Gastroesophageal sphincter (tissue), 4 donors: ENCODE measurements around the gene BCR. TPM values are rescaled to one million over a fixed set of nuclear protein-coding genes. Genes with fewer than 3 reads are reported as not detected.
"Not testable (repeated sequence)": the region's sequence is repeated elsewhere in the genome, so short reads cannot be mapped to it uniquely, and the experiment has no call there.

Source experiments
- ATAC-seq: fragments of 150-250 bp; one replicate; pipeline ENCODE4 v1.9.1; 2016; ENCODE audit warnings: mild to moderate bottlenecking, moderate library complexity
- H3K27ac ChIP-seq, 4 donors: fragments of 200-600 bp; sonication (generic) in 3 of 4; 1 replicate in 3 of 4; 2 replicates in 1 of 4; pipeline ENCODE4 v1.5.1; 2016 to 2019
- H3K27me3 ChIP-seq: fragments of 200-600 bp; sonication (generic); one replicate; pipeline ENCODE4 v1.5.1; 2019
- H3K36me3 ChIP-seq, 2 donors: fragments of 200-600 bp; sonication (generic); one replicate each; pipeline ENCODE4 v1.5.1; 2019; ENCODE audit warnings: control low read depth in 1 of 2
- H3K4me1 ChIP-seq, 3 donors: fragments of 200-600 bp; sonication (generic); 1 replicate in 2 of 3; 2 replicates in 1 of 3; pipeline ENCODE4 v1.5.1; 2016 to 2019; ENCODE audit warnings: control low read depth in 2 of 3
- H3K4me3 ChIP-seq, 2 donors: fragments of 200-600 bp; sonication (generic); one replicate each; pipeline ENCODE4 v1.5.1; 2019; ENCODE audit warnings: mild to moderate bottlenecking in 1 of 2, moderate library complexity in 1 of 2
- H3K9me3 ChIP-seq, 3 donors: fragments of 200-600 bp; sonication (generic); one replicate each; pipeline ENCODE4 v1.5.1; 2017 to 2019; ENCODE audit warnings: control low read depth in 2 of 3
- EP300 ChIP-seq: sonication (generic); formaldehyde crosslinking; IDR thresholded peaks from one replicate; pipeline ENCODE4 v1.6.1; 2017; ENCODE audit warnings: antibody characterized with exemption, mild to moderate bottlenecking
- POLR2A ChIP-seq, 2 donors: fragments of 450-650 bp; IDR thresholded peaks; one replicate each; pipeline ENCODE4 v1.6.1; 2017; ENCODE audit warnings: antibody characterized with exemption in 2 of 2, mild to moderate bottlenecking in 2 of 2, moderate library complexity in 1 of 2
- POLR2AphosphoS5 ChIP-seq: sonication (generic); formaldehyde crosslinking; IDR thresholded peaks from one replicate; pipeline ENCODE4 v1.6.1; 2017; ENCODE audit warnings: antibody characterized with exemption
- WGBS, 2 donors: methylation state at CpG; one replicate each; pipeline ENCODE4 v1.1.5; 2018; ENCODE audit warnings: low coverage in 1 of 2; 5-methylcytosine and 5-hydroxymethylcytosine counted together
- total RNA-seq, 4 donors: library from RNA; depleted of rRNA; stranded (reverse); fragments of >200 nt; gene quantifications; one replicate each; pipeline ENCODE4 v1.1.0, GENCODE V29; 2016
- TF ChIP-seq, protein P1 (sequence below), 4 experiments: fragments of 200-600 bp in 2 of 4; fragments of 450-650 bp in 2 of 4; sonication (generic) in 1 of 4; IDR thresholded peaks; one replicate each; pipeline ENCODE4 v1.5.1; 2017 to 2019; ENCODE audit warnings: antibody characterized with exemption in 4 of 4, mild to moderate bottlenecking in 2 of 4, moderate library complexity in 2 of 4

The BCR gene
- total RNA-seq, 4 donors from 2014 or later: 39.2 to 81.1 (median 46.2) TPM

DNA sequence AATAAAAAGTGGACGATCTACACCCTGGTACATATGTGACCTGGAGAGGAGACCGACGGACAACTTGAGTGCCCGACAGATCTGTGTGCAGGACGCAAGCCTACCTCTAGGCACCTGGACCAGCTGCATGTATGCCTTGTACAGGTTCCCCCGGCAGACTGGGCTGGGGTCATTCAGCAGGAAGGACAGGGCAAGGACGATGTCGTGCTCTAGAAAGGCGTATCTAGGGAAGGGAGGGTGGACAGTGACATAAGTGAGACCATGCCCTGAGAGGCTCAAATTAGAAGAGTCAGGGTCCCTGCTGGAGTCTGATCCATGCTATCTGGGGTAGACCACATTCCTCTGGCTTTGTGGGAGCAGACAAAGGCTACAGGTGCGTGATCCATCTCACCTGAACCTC is 46.4 kb upstream of the BCR start:
- no peak overlapping the region for H3K27ac ChIP-seq
- no peaks in the 10 kb centered on the region for H3K36me3 ChIP-seq
- no peak overlapping the region for H3K4me3 ChIP-seq
- H3K4me1 ChIP-seq: no peaks in the 10 kb centered on the region
- no peaks in the 10 kb centered on the region for H3K9me3 ChIP-seq
- WGBS, 2 donors: 94 to 100% methylated on average over 2 to 7 of the region's 10 CpGs
- TF ChIP-seq EP300 (no peak), POLR2A (IDR thresholded peaks at IDR 0.05) (no peak), POLR2AphosphoS5 (no peak)
- TF ChIP-seq, protein P1, sequence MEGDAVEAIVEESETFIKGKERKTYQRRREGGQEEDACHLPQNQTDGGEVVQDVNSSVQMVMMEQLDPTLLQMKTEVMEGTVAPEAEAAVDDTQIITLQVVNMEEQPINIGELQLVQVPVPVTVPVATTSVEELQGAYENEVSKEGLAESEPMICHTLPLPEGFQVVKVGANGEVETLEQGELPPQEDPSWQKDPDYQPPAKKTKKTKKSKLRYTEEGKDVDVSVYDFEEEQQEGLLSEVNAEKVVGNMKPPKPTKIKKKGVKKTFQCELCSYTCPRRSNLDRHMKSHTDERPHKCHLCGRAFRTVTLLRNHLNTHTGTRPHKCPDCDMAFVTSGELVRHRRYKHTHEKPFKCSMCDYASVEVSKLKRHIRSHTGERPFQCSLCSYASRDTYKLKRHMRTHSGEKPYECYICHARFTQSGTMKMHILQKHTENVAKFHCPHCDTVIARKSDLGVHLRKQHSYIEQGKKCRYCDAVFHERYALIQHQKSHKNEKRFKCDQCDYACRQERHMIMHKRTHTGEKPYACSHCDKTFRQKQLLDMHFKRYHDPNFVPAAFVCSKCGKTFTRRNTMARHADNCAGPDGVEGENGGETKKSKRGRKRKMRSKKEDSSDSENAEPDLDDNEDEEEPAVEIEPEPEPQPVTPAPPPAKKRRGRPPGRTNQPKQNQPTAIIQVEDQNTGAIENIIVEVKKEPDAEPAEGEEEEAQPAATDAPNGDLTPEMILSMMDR (IDR thresholded peaks at IDR 0.05): no peak
- no peak for ATAC-seq
- no peaks in the 10 kb centered on the region for H3K27me3 ChIP-seq

DNA sequence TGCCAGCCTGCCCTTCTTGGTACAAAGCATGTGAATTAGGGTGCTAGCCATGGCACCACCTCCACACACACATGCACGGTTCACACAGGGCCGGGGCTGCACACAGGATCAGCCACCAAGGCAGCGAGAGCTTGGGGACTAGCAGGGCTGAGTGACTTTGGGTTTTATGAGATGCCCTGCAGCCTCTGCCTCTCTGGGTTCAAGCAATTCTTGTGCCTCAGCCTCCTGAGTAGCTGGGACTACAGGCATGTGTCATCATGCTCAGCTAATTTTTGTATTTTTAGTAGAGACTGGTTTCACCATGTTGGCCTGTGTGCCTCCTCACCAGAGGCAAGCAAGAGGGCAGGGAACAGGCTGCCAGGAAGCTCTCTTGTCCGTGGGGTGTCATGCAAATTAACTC is 43.3 kb upstream of the BCR start:
- H3K4me3 ChIP-seq, H3K27ac ChIP-seq, H3K9me3 ChIP-seq, H3K4me1 ChIP-seq, ATAC-seq, H3K36me3 ChIP-seq, H3K27me3 ChIP-seq: not testable (repeated sequence)
- no CpG with 5 or more reads among the region's 4 CpGs for WGBS, 2 donors

DNA sequence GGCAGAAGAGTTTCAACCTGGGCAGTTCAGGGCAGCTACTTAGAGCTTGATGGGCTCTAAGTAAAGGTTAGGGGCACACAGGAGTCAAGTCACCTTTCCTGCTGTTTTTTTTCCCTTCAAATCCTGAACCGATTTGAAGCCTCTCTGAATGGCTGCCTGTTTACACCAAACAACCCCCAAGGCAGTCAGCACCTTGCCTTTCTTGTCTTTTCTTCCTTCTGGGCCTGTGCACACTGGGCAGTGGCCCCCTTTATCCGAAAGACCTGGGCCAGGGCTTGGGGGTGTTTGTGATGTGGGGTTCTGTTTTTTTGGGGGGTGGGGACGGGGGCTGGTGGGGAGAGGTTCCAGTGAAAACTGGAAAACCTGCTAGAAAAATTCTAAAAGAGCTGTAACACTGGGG is 42.8 kb upstream of the BCR start:
- no peaks in the 10 kb centered on the region for H3K9me3 ChIP-seq
- no peaks in the 10 kb centered on the region for H3K27me3 ChIP-seq
- H3K27ac ChIP-seq: no peak overlapping the region
- ATAC-seq: no peak
- TF ChIP-seq, protein P1 (IDR thresholded peaks at IDR 0.05): no peak
- TF ChIP-seq POLR2AphosphoS5 (no peak), POLR2A (IDR thresholded peaks at IDR 0.05) (no peak), EP300 (no peak)
- 30% methylated on average over 1 of the region's 3 CpGs; no CpG with 5 or more reads in 1 of the 2 donors for WGBS, 2 donors
- H3K4me3 ChIP-seq: no peak overlapping the region
- H3K4me1 ChIP-seq: peaks cover 0 to 13% (median 7%) of the 10 kb centered on the region in 3 donors
- no peaks in the 10 kb centered on the region for H3K36me3 ChIP-seq

DNA sequence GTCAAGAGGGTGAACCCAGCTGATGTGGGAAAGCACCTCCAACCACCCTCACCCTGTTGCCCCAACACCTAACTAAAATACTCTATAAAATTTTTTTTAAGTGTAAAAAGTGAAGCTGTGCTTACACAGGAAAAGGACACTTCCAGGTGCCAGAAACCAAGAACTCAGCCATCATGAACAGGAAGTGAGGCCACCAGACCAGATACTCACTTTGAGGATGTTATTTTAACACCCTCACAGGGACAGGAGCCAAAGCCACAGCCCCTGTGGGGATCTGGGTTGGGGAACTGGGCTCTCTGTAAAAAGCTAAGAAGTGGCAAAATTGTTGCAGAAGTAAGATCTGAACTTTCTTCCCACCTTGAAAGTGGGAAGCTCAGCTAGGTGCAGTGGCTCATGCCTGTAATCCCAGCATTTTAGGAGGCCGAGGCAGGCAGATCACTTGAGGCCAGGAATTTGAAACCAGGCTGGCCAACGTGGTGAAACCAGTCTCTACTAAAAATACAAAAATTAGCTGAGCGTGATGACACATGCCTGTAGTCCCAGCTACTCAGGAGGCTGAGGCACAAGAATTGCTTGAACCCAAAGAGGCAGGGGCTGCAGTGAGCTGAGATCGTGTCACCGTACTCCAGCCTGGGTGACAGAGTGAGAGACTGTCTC is 42.3 kb upstream of the BCR start:
- no peaks in the 10 kb centered on the region for H3K36me3 ChIP-seq
- H3K4me1 ChIP-seq: peaks cover 0 to 17% (median 8%) of the 10 kb centered on the region in 3 donors
- no peaks in the 10 kb centered on the region for H3K27me3 ChIP-seq
- no peak for TF ChIP-seq EP300
- no peak for TF ChIP-seq POLR2A (IDR thresholded peaks at IDR 0.05)
- TF ChIP-seq, protein P1 (IDR thresholded peaks at IDR 0.05): no peak
- TF ChIP-seq POLR2AphosphoS5: no peak
- no peaks in the 10 kb centered on the region for H3K9me3 ChIP-seq
- H3K27ac ChIP-seq: no peak overlapping the region
- H3K4me3 ChIP-seq: no peak overlapping the region
- ATAC-seq: no peak
- 70 to 76% methylated on average over 5 of the region's 5 CpGs for WGBS, 2 donors

DNA sequence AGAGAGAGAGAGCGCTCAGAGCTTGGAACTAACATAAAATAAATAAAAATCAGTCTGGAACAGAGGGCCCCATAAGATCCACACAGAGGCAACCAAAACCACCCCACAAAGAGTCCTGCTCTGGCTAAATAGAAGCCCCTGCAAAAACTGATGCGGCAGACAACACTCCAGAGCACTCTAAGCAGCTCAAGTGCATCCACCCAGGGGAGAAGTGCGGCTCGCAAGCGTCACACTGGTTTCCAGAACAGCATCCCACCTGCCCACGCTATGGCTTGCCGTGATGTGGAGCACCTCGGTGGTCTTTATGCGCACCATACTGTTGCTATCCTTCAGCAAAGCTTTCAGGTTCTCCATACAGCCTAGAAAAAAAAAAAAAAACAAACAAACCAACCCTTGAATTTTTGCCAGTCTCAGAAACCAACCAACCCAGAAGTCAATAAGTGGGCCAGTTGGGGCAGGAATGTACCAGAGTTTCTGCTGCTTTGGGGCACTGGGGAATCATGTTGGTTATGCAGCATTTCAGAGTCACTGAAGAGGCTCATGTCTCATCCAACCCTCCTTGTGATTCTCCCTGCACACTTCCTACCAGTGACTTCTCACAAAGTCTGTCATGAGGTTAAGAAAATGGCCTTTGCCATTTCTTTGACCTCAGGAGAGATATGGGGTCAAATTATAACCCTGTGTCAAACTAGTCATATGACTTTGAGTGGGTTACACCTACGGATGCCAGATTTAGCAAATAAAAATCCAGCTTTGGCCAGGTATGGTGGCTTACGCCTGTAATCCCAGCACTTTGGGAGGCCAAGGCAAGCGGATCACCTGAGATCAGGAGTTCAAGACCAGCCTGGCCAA is 41.5 kb upstream of the BCR start:
- WGBS, 2 donors: 88 to 90% methylated on average over 8 to 9 of the region's 12 CpGs
- Histone ChIP-seq H3K4me3 (no peak overlapping the region), H3K27me3 (no peaks in the 10 kb centered on the region), H3K4me1 (peaks cover 0 to 17% (median 8%) of the 10 kb centered on the region in 3 donors), H3K9me3 (no peaks in the 10 kb centered on the region), H3K27ac (no peak overlapping the region), H3K36me3 (no peaks in the 10 kb centered on the region)
- TF ChIP-seq POLR2A (IDR thresholded peaks at IDR 0.05) (no peak), EP300 (no peak), POLR2AphosphoS5 (no peak)
- TF ChIP-seq, protein P1 (IDR thresholded peaks at IDR 0.05): no peak
- ATAC-seq: no peak
